WTC11 (cell line): ENCODE measurements around the gene IYD. TPM values are rescaled to one million over a fixed set of nuclear protein-coding genes. Genes with fewer than 3 reads are reported as not detected.

Source experiments
- ATAC-seq: fragments of 200-7000 bp; cut with Tn5 transposase; 2 replicates; pipeline ENCODE4 v1.10.0; 2021; ENCODE audit warnings: mild to moderate bottlenecking, moderate library complexity
- CTCF ChIA-PET: fragments of 300-600 bp; sonication (Branson Sonifier 250); formaldehyde crosslinking; loops from one replicate; lab custom pipeline; 2021; ENCODE audit warnings: antibody characterized with exemption; lab: Charles Lee
- POLR2A ChIA-PET: fragments of 350-600 bp; sonication (Branson Sonifier 250); formaldehyde crosslinking; loops from one replicate; lab custom pipeline; 2021; ENCODE audit warnings: antibody characterized with exemption; lab: Charles Lee
- DNase-seq: peaks from one replicate; pipeline ENCODE4 v3.0.0; 2021; ENCODE audit warnings: low spot score
- H3K27ac Mint-ChIP-seq: 2 replicates; pipeline ENCODE4 v1.8.0; 2021; ENCODE audit warnings: mixed read lengths
- H3K27me3 Mint-ChIP-seq: 2 replicates; pipeline ENCODE4 v1.8.0; 2021; ENCODE audit warnings: low read depth, mild to moderate bottlenecking, moderate library complexity, mixed read lengths
- H3K36me3 Mint-ChIP-seq: 2 replicates; pipeline ENCODE4 v1.8.0; 2021; ENCODE audit warnings: mixed read lengths
- H3K4me1 Mint-ChIP-seq: 2 replicates; pipeline ENCODE4 v1.8.0; 2022; ENCODE audit warnings: mixed read lengths
- H3K4me3 Mint-ChIP-seq: 2 replicates; pipeline ENCODE4 v1.8.0; 2021; ENCODE audit warnings: mild to moderate bottlenecking, moderate library complexity, mixed read lengths
- H3K9me3 Mint-ChIP-seq: 2 replicates; pipeline ENCODE4 v1.8.0; 2021; ENCODE audit warnings: mixed read lengths
- AFF4 ChIP-seq: sonication (generic); formaldehyde crosslinking; IDR thresholded peaks from 2 replicates; pipeline ENCODE4 v1.8.1; 2023; ENCODE audit warnings: mild to moderate bottlenecking, missing genetic modification reagents, borderline replicate concordance
- ELF4 ChIP-seq: sonication (generic); formaldehyde crosslinking; IDR thresholded peaks from 2 replicates; pipeline ENCODE4 v1.8.1; 2022; ENCODE audit warnings: low read depth, mild to moderate bottlenecking, moderate library complexity, missing genetic modification reagents
- FOXP1 ChIP-seq: sonication (generic); formaldehyde crosslinking; IDR thresholded peaks from 2 replicates; pipeline ENCODE4 v1.8.0; 2022; ENCODE audit warnings: missing genetic modification reagents, mild to moderate bottlenecking, moderate library complexity, borderline replicate concordance
- HMGA2 ChIP-seq: fragments of 250-450 bp; sonication (Bioruptor Pico); IDR thresholded peaks from 2 replicates; pipeline ENCODE4 v1.4.0; 2021; ENCODE audit warnings: mild to moderate bottlenecking, moderate library complexity
- IRF1 ChIP-seq: sonication (generic); formaldehyde crosslinking; IDR thresholded peaks from 2 replicates; pipeline ENCODE4 v1.8.0; 2023; ENCODE audit warnings: missing genetic modification reagents
- JAZF1 ChIP-seq: fragments of 250-450 bp; sonication (Bioruptor Pico); IDR thresholded peaks from 2 replicates; pipeline ENCODE4 v1.9.0; 2021; ENCODE audit warnings: moderate library complexity, mild to moderate bottlenecking, inconsistent platforms
- JUN ChIP-seq: sonication (generic); formaldehyde crosslinking; IDR thresholded peaks from 2 replicates; pipeline ENCODE4 v1.8.0; 2023; ENCODE audit warnings: mild to moderate bottlenecking, missing genetic modification reagents
- NFE2L1 ChIP-seq: sonication (generic); formaldehyde crosslinking; IDR thresholded peaks from 2 replicates; pipeline ENCODE4 v1.8.1; 2023; ENCODE audit warnings: missing genetic modification reagents
- TEAD4 ChIP-seq: sonication (generic); formaldehyde crosslinking; IDR thresholded peaks from 2 replicates; pipeline ENCODE4 v1.8.0; 2022; ENCODE audit warnings: mild to moderate bottlenecking, missing genetic modification reagents
- USF1 ChIP-seq: sonication (generic); formaldehyde crosslinking; IDR thresholded peaks from 2 replicates; pipeline ENCODE4 v1.8.0; 2022; ENCODE audit warnings: mild to moderate bottlenecking, missing genetic modification reagents
- ZBTB21 ChIP-seq: sonication (generic); formaldehyde crosslinking; IDR thresholded peaks from 2 replicates; pipeline ENCODE4 v1.8.1; 2023; ENCODE audit warnings: mild to moderate bottlenecking, missing genetic modification reagents, borderline replicate concordance
- ZNF138 ChIP-seq: sonication (generic); formaldehyde crosslinking; conservative IDR thresholded peaks from 2 replicates; pipeline ENCODE4 v1.8.1; 2022; ENCODE audit warnings: mild to moderate bottlenecking, moderate library complexity, missing genetic modification reagents
- ZNF263 ChIP-seq: sonication (generic); formaldehyde crosslinking; IDR thresholded peaks from 2 replicates; pipeline ENCODE4 v1.8.1; 2022; ENCODE audit warnings: low read depth, mild to moderate bottlenecking, moderate library complexity, missing genetic modification reagents
- ZNF317 ChIP-seq: sonication (generic); formaldehyde crosslinking; IDR thresholded peaks from 2 replicates; pipeline ENCODE4 v1.8.1; 2023; ENCODE audit warnings: low read depth, mild to moderate bottlenecking, moderate library complexity, missing genetic modification reagents, borderline replicate concordance
- ZNF396 ChIP-seq: fragments of 250-450 bp; sonication (Bioruptor Pico); IDR thresholded peaks from 2 replicates; pipeline ENCODE4 v1.8.0; 2021; ENCODE audit warnings: mild to moderate bottlenecking, moderate library complexity, borderline replicate concordance
- ZNF423 ChIP-seq: fragments of 250-450 bp; sonication (Bioruptor Pico); IDR thresholded peaks from 2 replicates; pipeline ENCODE4 v2.1.2; 2022; ENCODE audit warnings: mild to moderate bottlenecking, moderate library complexity
- total RNA-seq: library from RNA; stranded (reverse); gene quantifications from 3 replicates; pipeline ENCODE4 v1.2.3, GENCODE V29; 2021
- TF ChIP-seq, protein P1 (sequence below): sonication (generic); formaldehyde crosslinking; IDR thresholded peaks from 2 replicates; pipeline ENCODE4 v1.8.0; 2022; ENCODE audit warnings: missing genetic modification reagents
- TF ChIP-seq, protein P2 (sequence below): sonication (generic); formaldehyde crosslinking; IDR thresholded peaks from 2 replicates; pipeline ENCODE4 v1.8.1; 2022; ENCODE audit warnings: mild to moderate bottlenecking, moderate library complexity, missing genetic modification reagents

IYD gene
- total RNA-seq, 1 experiment from 2014 or later = not detected

- TF ChIP-seq USF1 (CRISPR knock-in tag) (no peak), HMGA2 (CRISPR knock-in tag) (no peak), FOXP1 (CRISPR knock-in tag) (no peak), ZNF138 (CRISPR knock-in tag) (no peak), ZBTB21 (CRISPR knock-in tag) (no peak), TEAD4 (CRISPR knock-in tag) (no peak), AFF4 (CRISPR knock-in tag) (no peak), ZNF263 (CRISPR knock-in tag) (no peak), ZNF396 (CRISPR knock-in tag) (no peak), NFE2L1 (CRISPR knock-in tag) (no peak), ZNF423 (CRISPR knock-in tag) (no peak)
- TF ChIP-seq, protein P1, sequence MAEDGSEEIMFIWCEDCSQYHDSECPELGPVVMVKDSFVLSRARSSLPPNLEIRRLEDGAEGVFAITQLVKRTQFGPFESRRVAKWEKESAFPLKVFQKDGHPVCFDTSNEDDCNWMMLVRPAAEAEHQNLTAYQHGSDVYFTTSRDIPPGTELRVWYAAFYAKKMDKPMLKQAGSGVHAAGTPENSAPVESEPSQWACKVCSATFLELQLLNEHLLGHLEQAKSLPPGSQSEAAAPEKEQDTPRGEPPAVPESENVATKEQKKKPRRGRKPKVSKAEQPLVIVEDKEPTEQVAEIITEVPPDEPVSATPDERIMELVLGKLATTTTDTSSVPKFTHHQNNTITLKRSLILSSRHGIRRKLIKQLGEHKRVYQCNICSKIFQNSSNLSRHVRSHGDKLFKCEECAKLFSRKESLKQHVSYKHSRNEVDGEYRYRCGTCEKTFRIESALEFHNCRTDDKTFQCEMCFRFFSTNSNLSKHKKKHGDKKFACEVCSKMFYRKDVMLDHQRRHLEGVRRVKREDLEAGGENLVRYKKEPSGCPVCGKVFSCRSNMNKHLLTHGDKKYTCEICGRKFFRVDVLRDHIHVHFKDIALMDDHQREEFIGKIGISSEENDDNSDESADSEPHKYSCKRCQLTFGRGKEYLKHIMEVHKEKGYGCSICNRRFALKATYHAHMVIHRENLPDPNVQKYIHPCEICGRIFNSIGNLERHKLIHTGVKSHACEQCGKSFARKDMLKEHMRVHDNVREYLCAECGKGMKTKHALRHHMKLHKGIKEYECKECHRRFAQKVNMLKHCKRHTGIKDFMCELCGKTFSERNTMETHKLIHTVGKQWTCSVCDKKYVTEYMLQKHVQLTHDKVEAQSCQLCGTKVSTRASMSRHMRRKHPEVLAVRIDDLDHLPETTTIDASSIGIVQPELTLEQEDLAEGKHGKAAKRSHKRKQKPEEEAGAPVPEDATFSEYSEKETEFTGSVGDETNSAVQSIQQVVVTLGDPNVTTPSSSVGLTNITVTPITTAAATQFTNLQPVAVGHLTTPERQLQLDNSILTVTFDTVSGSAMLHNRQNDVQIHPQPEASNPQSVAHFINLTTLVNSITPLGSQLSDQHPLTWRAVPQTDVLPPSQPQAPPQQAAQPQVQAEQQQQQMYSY = no peak
- TF ChIP-seq, all 79 proteins: peak for 0
- CTCF ChIA-PET = interaction anchor here (1.2 to 1.6 kb wide), 3 partner anchors 15 to 405 kb away, joined by 4 to 6 read pairs (median 4); no protein-coding TSS in a partner anchor
- H3K27me3 Mint-ChIP-seq = no peaks in the 10 kb centered on the region; the same call in 1 of the 2 replicates
- H3K4me3 Mint-ChIP-seq = no peak overlapping the region
- H3K9me3 Mint-ChIP-seq = peaks cover 11% of the 10 kb centered on the region
- H3K36me3 Mint-ChIP-seq = 0 out of 2 replicates have a peak, but pooled peaks cover 2% of the 10 kb centered on the region
- no peak for DNase-seq
- POLR2A ChIA-PET = no interaction called here
- no peaks in the 10 kb centered on the region for H3K4me1 Mint-ChIP-seq
- ATAC-seq = no peak
- no peak overlapping the region for H3K27ac Mint-ChIP-seq
Observed at GRCh38 chr6:150410399-150410798, 41.6 kb downstream of the IYD start.

- POLR2A ChIA-PET = no interaction called here
- no peak for ATAC-seq
- Mint-ChIP-seq H3K36me3 (0 out of 2 replicates have a peak, but pooled peaks cover 2% of the 10 kb centered on the region), H3K9me3 (peaks cover 11% of the 10 kb centered on the region), H3K4me3 (no peak overlapping the region), H3K27me3 (no peaks in the 10 kb centered on the region; the same call in 1 of the 2 replicates), H3K4me1 (no peaks in the 10 kb centered on the region), H3K27ac (no peak overlapping the region)
- CTCF ChIA-PET = interaction anchor here (1.2 to 1.6 kb wide), 3 partner anchors 16 to 404 kb away, joined by 4 to 6 read pairs (median 4); no protein-coding TSS in a partner anchor
- DNase-seq = no peak
- TF ChIP-seq IRF1 (CRISPR knock-in tag) (no peak), ZNF423 (CRISPR knock-in tag) (no peak), AFF4 (CRISPR knock-in tag) (no peak), JAZF1 (CRISPR knock-in tag) (no peak), JUN (CRISPR knock-in tag) (no peak), ZNF317 (CRISPR knock-in tag) (no peak), ELF4 (CRISPR knock-in tag) (no peak)
- TF ChIP-seq, protein P2, sequence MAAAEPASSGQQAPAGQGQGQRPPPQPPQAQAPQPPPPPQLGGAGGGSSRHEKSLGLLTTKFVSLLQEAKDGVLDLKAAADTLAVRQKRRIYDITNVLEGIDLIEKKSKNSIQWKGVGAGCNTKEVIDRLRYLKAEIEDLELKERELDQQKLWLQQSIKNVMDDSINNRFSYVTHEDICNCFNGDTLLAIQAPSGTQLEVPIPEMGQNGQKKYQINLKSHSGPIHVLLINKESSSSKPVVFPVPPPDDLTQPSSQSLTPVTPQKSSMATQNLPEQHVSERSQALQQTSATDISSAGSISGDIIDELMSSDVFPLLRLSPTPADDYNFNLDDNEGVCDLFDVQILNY (CRISPR knock-in tag) = no peak
Observed at GRCh38 chr6:150410906-150411305, 42.1 kb downstream of the IYD start.
